ENCODE data around the gene NPHP3.
A peak's percentile ranks its signal among the peaks of the same experiment; 100 is the strongest.

Gene NPHP3

DNA sequence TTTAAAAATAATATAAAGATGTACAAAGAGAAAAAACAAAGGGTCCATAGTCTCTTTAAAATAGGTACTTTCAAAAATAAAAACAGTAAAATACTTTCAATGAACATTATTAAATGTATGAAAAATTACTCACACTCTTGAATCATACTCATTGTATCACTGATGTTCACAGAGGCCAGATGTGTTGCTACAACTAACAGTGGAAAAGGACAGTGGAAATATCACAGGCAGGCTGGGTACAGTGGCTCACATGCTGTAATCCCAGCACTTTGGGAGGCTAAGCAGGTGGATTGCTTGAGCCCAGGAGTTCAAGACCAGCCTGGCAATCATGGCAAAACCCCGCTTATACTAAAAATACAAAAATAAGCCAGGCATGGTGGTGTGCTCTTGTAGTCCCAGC is 26.8 kb downstream of the NPHP3 start:
- no peak for DNase-seq (ENCODE audit: low spot score)

DNA sequence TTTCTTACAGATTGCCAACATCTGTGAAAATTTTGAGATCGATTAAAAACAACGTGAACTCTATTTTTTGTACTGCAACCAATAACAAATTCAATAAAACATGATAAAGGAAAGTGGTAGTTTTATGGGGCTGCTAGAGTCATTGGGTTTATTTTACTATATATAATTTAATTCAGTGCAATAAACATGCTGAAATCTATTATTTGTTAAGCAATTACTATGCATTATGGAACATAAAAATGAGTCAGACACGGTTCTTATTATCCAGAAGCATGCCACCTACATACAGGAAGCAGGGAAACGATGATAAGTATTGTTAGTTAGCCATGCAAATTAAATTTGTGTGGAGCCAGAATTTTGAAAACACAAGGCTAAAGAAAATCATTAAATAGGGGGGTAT is 27.2 kb downstream of the NPHP3 start:
- DNase-seq (ENCODE audit: low spot score), result no peak

DNA sequence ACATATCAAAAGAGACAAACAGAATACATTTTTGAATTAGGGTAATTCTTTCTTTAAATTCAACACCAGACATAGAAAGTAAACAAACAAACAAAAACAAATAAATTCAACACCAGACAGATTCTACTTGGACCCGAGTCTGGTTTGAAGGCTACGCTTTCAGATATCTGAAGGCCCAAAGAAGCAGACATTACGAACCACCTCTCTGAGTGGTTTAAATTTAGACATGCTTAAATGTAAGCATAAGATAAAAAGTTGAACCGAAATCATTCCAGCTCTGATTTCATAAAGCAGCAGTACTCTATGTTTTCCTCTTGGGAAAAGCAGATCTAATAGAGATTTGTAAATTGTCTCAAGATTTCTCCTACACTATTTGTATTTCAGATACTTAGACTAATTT is 32.2 kb downstream of the NPHP3 start:
- DNase-seq (ENCODE audit: low spot score), result no peak

DNA sequence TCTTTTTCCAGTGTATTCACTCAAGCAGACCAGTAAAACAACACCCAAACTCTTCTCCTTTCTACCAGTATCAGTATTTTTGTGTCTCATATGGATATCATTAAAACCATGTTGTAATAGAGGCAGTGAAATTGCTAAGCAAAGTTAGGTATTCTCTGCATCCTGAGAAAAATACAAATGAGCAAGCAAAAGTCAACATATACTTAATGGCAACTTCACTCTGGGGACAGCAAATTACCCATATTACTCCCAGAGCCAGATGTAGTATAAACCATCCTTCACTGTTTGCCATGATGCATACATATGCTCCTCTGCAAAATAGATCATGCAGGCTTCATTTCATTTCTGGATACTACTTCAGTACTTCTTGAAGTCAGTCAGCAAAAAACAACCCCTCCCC is 40.0 kb downstream of the NPHP3 start:
- no peak for DNase-seq (ENCODE audit: low spot score)

DNA sequence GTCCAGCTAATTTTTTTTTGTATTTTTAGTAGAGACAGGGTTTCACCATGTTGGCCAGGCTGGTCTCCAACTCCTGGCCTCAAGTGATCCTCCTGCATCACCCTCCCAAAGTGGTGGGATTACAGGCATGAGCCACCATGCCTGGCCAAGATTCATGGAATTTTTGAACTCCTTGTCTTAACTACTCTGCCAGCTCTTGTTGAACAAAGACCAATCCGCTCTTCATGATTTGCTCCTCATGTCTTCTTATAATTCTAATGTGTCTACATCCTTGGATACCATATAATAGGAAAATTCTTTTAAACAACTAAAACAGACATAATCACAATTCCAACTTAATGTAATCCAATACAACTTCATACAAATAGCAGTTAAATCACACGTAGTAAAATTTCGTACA is 40.8 kb downstream of the NPHP3 start:
- no peak for DNase-seq (ENCODE audit: low spot score)

DNA sequence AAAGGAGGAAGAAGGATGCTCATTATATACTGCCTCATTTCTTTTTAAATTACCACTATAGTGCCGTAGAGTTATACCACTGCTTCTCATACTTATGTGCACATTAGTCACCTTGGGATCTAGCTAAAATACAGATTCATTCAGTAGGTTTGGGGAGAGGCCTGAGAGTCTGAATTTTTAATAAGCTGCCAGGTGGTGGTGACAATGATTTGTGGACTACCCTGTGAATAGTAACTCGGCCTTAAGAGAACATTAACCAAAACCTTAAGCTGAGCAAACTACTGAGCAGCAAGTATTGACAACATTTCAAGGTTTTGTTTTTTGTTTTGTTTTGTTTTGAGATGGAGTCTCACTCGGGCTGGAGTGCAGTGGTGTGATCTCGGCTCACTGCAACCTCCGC is 42.3 kb downstream of the NPHP3 start:
- no peak for DNase-seq (ENCODE audit: low spot score)

DNA sequence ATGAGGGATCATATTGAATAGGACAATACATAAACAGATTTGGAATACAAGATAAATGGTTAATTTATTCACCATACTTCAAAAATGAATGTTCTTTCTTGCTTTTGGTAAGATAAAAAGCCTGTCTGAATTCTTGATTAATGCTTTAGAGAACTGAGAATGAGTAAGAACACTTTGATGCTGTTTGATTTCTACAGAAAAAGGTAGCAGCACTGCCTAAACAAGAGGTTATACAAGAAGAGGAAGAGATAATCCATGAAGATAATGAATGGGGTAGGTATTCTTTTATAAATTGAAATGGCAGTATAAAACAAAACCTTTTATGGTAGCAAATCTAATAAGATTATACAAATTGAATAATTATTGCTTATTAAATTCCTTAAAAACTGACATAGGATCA is 46.8 kb downstream of the NPHP3 start:
- no peak for DNase-seq (ENCODE audit: low spot score)

DNA sequence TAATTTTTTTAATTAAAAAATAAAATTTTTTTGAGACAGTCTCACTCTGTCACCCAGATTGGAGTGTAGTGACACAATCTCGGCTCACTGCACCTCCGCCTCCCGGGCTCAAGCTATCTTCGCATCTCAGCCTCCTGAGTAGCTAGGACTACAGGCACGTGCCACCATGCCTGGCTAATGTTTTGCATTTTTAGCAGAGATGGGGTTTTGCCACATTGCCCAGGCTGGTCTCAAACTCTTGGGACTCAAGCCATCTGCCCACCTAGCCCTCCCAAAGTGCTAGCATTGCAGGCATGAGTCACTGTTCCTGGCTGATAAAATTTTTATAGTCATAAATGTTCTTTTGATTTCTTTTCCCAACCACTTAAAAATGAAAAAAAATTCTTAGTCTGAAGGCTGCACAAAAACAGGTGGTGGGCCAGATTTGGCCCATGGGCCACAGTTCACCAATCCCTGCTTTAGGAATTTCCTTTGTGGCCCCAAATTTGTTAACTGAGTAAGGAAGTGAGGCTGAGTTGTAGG is 52.9 kb downstream of the NPHP3 start:
- no peak for DNase-seq (ENCODE audit: low spot score)

DNA sequence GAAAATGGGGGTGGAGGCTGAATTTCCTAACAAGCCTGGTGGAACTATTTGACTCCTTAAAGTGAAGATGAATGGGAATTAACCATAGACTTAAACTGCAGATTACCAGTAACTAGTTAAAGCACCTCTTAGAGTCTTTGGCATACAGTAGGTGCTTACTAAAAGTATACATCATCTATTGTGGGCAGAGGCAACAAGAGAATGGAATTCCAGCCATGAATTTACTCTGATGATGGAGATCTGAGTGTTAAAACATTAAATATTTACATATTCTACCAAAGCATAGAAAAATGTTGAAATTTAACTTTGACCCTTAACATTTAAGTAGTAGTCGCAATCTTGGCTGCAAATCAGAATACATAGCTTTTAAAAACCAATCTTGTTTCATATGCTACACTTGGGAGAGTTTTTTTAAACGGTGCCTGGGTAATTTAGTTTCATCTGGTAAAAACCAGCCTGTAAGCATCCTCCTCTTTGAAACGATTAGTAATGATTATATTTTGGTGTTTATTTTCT is 56.9 kb downstream of the NPHP3 start:
- DNase-seq (ENCODE audit: low spot score), result no peak

DNA sequence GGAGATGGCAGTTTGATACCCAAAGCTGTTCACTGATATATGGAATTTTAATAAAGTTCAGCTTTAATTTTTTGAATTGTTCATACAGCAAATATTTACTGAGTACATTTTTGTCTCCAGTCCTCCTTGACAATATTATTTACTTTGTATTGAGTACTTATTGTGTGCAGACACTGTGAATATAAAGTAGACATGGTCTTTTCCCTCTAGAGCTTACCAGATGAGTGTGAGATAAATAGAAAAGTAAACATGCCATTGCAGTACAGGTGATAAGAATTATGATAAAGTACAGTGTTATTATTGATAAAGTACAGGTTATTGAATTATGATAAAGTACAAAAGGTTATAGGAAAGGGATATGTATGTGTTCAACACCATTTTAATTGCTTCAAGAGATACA is 60.0 kb downstream of the NPHP3 start:
- no peak for DNase-seq (ENCODE audit: low spot score)

DNA sequence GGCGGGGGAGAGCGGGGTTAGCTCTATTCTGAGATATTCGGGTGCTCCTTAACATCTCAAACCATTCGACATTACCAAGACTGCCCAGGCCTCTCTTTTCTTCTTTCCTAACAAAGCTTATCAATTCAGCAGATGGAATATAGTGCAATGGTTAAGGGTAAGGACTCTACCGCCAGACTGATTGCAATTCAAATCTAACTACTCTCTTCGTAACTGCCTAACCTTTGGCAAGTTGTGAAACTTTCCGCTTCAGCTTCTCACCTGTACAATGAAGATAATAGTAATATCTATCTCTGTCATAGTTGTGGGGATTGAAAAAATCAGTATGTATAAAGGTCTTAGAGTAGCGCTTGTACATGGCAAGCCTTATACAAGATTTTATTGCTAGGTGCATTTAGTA is 61.1 kb downstream of the NPHP3 start:
- DNase-seq (ENCODE audit: low spot score), result no peak

DNA sequence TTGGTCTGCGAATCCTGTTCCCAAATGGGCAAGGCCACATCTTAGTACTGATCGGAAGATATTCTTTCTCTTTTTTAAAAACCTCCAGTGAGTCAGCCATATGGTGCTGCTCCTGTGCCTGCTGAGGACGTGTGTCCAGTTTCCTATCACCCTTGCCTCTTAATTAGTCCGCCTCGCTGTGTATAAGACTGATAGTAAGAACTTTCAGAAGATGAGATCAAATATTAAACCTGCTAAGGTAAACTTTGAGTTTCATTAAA is 61.5 kb downstream of the NPHP3 start:
- DNase-seq (ENCODE audit: low spot score), result no peak

DNA sequence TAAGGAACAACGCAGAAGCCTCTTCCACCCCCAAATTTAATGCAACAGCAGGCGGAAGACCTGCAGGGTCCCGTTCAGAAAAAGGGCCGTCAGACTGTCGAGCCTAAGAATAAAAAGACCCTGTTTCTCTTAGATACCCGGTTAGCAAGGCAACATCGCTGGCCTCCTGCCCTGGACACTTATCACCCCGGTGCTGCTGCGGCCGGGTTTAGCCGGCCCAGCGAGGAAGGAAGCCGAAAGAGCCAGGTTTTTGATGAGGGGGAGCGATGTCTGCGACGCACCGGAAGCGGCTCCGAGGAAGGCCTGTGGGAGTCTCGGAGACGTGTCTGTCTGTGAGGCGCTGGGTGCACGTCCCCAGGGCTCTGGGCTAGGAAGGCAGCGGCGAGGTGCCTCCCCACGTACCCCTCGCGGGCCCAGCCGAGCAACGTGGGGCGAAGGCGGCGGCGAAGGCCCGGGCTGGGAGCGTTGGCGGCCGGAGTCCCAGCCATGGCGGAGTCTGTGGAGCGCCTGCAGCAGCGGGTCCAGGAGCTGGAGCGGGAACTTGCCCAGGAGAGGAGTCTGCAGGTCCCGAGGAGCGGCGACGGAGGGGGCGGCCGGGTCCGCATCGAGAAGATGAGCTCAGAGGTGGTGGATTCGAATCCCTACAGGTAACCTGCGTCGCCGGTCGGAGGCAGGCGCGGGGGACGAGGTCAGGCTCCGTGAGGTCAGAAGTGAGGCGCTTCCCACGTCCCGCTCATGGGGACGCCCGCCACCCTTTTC is 62.0 kb downstream of the NPHP3 start, which contains the start of gene UBA5:
UBA5 (plus strand) TSS at position 278 of the 759 bp plus-strand sequence; CDS start at position 487, 209 bp downstream.
- DNase-seq (ENCODE audit: low spot score), result peak; percentile 75

DNA sequence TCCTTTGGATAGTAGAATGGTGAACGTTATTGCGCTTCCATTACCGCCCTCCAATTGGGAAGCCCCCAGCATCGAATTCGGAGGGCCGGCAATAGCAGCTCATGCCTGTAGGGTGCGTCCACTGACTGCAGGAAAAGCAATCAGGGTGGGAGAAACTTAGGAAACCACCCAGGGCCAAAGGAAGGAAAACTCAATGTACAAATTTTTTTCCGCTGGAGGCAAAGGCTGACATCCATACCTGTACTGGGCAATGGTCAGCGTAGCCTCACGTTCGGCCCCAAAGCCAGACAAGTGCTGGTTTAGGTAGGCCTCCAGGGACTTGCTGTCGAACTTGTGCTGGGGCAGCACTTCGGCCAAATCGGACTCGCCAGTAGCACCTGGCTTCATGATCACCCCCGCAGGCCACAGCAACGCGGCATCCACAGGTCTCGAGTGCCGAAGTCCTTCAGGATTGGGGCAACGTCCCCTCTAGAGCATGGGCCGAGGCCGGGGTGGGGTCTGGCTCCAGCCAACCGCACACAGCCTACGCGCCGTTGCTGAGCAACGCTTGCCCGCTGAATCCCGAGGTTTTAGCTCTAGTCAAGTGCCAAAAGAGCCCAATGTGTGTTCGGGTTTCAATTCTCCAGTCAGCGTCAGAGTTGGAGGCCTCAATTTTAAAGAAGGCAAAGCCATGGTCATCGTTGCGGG is 62.7 kb downstream of the NPHP3 start, which contains the start of gene ACAD11:
ACAD11 (minus strand) TSS at position 445 of the 687 bp plus-strand sequence; CDS start at position 387, 58 bp downstream.
- DNase-seq (ENCODE audit: low spot score), result peak; percentile 78

DNA sequence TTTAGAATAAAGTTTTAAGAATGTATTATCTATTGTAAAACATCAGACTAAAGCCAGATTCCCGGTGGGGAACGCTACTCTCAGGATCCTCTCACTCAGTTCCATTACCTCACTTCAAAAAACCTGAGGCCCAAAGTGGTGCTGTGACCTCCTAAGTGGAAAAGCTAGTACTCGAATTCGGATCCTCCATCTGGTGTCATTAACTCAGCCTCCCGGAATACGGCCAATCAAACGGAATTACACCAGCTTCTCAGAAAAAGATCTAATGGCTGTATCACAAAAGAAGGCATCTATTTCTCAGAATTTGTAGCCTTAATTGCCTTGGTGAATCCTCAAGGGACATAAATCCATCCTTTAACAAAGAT is 63.2 kb downstream of the NPHP3 start:
- DNase-seq (ENCODE audit: low spot score), result no peak

DNA sequence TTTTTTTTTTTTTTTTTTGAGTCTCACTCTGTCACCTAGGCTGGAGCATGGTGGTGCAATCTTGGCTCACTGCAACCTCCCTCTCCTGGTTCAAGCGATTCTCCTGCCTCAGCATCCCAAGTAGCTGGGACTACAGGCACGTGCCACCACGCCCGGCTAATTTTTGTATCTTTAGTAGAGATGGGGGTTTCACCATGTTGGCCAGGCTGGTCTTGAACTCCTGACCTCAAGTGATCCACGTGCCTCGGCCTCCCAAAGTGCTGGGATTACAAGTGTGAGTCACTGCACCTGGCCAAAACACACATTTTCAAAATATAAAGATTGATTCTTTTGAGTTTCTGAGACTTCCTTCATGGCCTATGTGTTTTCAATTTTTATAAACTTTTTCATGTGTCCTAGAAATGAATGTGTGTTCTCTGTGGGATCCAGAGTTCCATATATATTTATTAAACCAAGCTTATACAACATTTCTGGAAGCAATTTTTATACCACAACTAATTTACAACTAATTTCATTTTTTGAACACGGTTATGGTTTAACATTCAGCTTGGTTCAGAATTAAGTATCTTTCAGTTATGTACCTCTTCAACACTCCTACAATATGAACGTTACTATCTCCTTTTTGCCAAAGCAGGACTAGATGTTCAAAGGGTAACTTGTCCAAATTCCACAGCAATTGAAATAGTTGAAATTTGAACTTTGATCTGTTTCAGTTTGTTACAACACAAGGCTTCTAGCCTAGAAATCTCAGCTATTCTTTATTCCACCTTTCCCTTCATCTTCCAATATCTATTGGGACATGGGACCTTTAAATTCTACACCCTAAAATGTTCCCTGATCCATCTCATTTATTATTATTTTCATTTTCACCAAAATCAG is 64.1 kb downstream of the NPHP3 start:
- no peak for DNase-seq (ENCODE audit: low spot score)

DNA sequence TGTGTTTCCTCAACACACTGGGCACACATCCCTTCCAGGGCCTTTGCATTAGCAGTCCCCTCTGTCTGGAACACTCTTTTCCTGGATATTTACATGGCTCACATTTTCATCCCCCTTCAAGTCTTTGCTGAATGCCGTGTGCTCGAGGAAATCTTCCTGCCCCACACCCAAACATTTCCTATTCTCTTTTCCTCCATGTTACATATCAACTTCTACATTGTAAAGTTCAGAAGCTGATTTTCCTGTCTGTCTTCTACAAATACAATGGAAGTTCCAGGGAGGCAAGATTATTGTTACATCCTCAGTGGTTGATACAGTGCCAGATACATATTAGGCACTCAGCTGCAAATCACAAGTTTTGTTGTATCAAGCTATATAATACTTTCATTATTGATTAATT is 66.7 kb downstream of the NPHP3 start:
- no peak for DNase-seq (ENCODE audit: low spot score)

DNA sequence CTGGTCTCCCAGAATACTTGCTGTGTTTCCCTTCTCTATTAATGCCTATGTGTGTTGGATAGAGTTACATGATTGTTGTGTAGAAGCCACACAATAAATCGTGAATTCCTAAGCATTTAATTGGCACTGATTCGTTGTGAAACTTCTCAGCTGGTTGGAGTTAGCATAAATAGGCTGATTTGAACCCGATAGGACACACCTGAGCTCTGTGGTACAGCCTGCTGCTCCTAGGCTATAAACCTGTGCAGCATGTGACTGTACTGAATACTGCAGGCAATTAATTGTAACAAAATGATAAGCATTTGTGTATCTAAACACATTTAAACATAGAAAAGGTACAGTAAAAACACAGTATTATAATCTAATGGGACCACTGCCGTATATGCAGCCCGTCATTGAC is 67.5 kb downstream of the NPHP3 start:
- DNase-seq (ENCODE audit: low spot score), result no peak

DNA sequence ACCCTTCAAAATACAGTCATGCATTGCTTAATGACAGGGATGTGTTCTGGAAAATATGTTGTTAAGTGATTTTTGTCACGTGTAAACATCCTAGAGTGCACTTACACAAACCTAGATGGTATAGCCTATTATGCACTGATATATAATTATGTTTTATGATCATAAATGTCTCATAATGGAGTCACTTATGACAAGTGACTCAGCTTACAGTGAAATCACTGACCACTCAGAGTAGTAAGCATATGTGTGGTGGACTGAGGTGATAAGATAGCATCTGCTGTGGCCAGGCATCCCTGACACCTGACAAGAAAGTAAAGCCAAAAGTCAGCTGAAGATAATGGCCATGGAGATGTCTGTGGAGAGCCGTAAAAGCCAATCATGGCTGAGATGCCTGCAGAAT is 68.0 kb downstream of the NPHP3 start:
- DNase-seq (ENCODE audit: low spot score), result no peak

DNA sequence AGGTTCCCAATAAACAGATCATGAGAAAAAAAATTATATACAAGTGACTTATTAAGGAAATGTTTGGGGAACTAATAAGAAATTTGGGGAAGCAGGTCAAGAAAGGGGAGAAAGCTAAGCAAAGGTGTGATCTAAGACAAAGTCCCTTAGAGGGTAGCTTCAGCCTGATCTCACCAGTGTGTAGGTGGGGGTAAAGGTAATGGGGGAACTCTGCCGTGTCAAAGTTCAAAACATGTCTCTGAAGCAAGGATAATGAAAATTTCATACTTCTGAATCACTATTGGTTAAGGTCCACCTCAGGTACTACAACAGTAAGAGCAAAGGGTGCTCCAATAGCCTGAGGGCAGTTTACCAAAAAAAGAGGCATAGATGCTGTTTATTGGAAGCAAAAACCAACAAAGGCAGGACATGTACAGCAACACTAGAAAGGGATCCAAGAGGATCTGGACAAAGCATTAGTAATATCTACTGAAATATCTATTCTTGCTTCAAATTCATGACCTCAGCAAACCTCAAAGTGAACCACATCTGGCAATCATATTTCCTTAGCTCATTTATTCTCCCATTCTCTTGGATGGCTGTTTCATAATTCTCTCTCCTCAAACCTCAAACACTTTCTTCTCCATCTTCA is 69.5 kb downstream of the NPHP3 start:
- DNase-seq (ENCODE audit: low spot score), result no peak

DNA sequence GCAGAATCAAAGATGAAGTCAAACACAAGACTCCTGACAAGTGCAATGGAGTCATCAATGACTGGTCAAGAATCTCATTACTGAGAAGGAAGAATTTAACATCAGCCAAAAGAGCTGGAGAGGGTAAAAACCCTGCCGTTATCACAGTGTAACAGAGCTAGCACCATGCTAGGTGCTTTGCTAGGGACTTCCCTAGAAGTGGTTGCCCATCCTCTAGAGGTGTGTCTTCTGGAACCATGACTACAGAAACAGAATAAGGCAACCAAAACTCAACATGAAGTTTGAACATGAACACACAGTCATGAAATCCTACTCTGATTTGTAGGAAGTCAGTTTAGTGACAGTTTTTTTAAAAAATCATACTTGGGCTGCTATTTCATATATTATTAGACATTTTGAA is 72.1 kb downstream of the NPHP3 start:
- DNase-seq (ENCODE audit: low spot score), result no peak

DNA sequence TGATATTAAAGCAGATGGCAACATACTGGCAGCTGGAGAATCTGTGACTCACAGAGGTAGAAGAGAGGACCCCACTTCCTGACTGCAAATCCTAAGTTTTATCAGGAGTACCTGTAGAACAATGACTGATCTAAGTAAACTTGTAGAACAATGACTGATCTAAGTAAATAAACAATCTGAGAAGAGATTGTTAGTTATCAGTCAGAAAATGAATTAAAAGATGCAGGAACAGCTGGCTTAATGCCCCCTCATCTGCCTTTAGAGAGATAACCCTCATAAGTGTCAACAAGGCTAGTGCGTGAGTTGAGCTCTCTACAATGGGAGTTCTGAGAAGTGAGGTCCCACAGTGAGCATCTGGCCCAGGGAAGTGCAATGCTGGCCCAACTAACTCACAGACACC is 77.2 kb downstream of the NPHP3 start:
- DNase-seq (ENCODE audit: low spot score), result no peak

All from iPS-NIHi11 (cell line).